Endodermal cell (in vitro differentiated cells): ENCODE measurements around the gene LGR4. TPM values are rescaled to one million over a fixed set of nuclear protein-coding genes. Genes with fewer than 3 reads are reported as not detected.

Experiments used
- DNase-seq: peaks from one replicate; pipeline ENCODE4 v3.0.0-alpha.2; 2017
- H3K27ac ChIP-seq: 2 replicates; pipeline ENCODE4 v1.5.1; 2013; ENCODE audit warnings: mild to moderate bottlenecking, low read depth, low read length, moderate library complexity
- H3K27me3 ChIP-seq: 2 replicates; pipeline ENCODE4 v1.6.1; 2013; ENCODE audit warnings: mild to moderate bottlenecking, low read length, moderate library complexity; ENCODE audit not compliant: insufficient read depth, control insufficient read depth, poor library complexity, severe bottlenecking
- H3K36me3 ChIP-seq: 2 replicates; pipeline ENCODE4 v1.7.0; 2013; ENCODE audit warnings: mild to moderate bottlenecking, low read length, moderate library complexity; ENCODE audit not compliant: control insufficient read depth, insufficient read depth
- H3K4me1 ChIP-seq: one replicate; pipeline ENCODE4 v1.7.0; 2013; ENCODE audit warnings: low read length; ENCODE audit not compliant: control insufficient read depth, insufficient read depth
- H3K4me3 ChIP-seq: 2 replicates; pipeline ENCODE4 v1.5.1; 2013; ENCODE audit warnings: mild to moderate bottlenecking, low read length, moderate library complexity
- H3K9ac ChIP-seq: 2 replicates; pipeline ENCODE4 v1.6.1; 2013; ENCODE audit warnings: mild to moderate bottlenecking, low read length, moderate library complexity; ENCODE audit not compliant: poor library complexity, severe bottlenecking; ENCODE audit errors: extremely low read depth
- H3K9me3 ChIP-seq: 2 replicates; pipeline ENCODE4 v1.6.1; 2013; ENCODE audit warnings: mild to moderate bottlenecking, low read length, moderate library complexity; ENCODE audit not compliant: control insufficient read depth
- H3K27ac Mint-ChIP-seq: 2 replicates; pipeline ENCODE4 v1.8.0; 2020; ENCODE audit warnings: mixed read lengths
- H3K27me3 Mint-ChIP-seq: 2 replicates; pipeline ENCODE4 v1.8.0; 2021; ENCODE audit warnings: mild to moderate bottlenecking, mixed read lengths; ENCODE audit not compliant: insufficient read depth
- H3K36me3 Mint-ChIP-seq: 2 replicates; pipeline ENCODE4 v1.8.0; 2020; ENCODE audit warnings: low read depth, mixed read lengths
- H3K4me1 Mint-ChIP-seq: 2 replicates; pipeline ENCODE4 v1.8.0; 2020; ENCODE audit warnings: mixed read lengths
- H3K4me3 Mint-ChIP-seq: 2 replicates; pipeline ENCODE4 v1.8.0; 2020; ENCODE audit warnings: mild to moderate bottlenecking, moderate library complexity, mixed read lengths
- H3K9me3 Mint-ChIP-seq: 2 replicates; pipeline ENCODE4 v1.8.0; 2020; ENCODE audit warnings: mild to moderate bottlenecking, mixed read lengths
- WGBS, 2 experiments: methylation state at CpG; one replicate each; pipeline versions ENCODE4 v1.1.5 to v1.1.7; 2013; ENCODE audit warnings: missing lambda C conversion rate in 2 of 2, mixed read lengths in 1 of 2; ENCODE audit not compliant: insufficient coverage in 1 of 2, insufficient read length in 1 of 2; 5-methylcytosine and 5-hydroxymethylcytosine counted together
- total RNA-seq, 2 donors: library from RNA; stranded (reverse); fragmentation: NEBNext Ultra II Directional in 1 of 2; extraction: Animal tissue kit (Norgen Biotek cat#: 25700) in 1 of 2; gene quantifications; 2 replicates in 1 of 2; 3 replicates in 1 of 2; pipeline ENCODE4 v1.2.1, GENCODE V29; 2021
- TF ChIP-seq, protein P1 (sequence below): fragments of 200-600 bp; sonication (generic); conservative IDR thresholded peaks from 2 replicates; pipeline ENCODE4 v1.5.0; 2021; ENCODE audit warnings: antibody characterized with exemption, mild to moderate bottlenecking

The LGR4 gene
- total RNA-seq, 2 donors from 2014 or later: 73.7 to 75.6 TPM

DNA sequence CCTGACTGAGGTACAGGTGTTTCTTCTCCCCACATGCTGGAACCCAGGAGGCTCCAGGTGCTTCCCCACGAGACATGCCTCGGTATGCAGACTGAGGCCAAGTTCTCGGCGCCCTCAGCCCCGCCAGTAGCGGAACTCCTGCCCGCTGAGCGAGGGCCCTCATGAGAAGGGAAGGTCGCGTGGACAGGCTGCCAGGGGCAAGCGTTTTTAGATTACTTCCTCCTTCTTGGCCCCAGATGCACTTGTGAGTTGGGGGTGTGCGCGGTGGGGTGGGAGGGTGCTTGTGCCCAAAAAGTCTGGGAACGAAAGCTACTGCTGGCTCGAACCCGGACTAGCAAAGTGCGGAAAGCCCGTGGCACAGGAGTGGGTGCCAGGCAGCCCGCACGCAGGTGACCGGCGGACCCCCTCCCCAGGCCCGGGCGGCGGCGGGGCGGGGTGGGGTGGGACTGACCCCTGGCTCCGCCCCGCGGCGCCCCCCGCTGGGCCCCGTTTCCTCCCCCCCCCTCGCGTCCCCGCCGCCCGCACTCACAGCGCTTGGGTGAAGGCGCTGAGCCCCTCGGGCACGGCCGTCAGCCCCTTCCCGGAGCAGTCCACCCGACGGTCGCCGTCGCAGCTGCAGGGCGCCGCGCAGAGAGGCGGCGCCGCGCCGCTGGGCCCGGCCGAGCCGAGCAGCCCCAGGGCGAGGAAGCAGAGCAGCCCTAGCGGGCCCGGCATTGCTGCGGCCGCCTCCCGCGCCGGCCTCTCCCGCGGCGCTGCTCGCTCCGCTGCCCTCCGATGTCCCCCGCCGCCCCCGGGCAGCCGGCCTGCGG, 797 bp downstream of the LGR4 start:
- peak overlapping the region; percentile 13 for H3K27ac Mint-ChIP-seq
- peak overlapping the region; percentile 73 for H3K4me3 Mint-ChIP-seq
- Histone ChIP-seq H3K4me3 (peak overlapping the region; percentile 89), H3K9me3 (no peaks in the 10 kb centered on the region), H3K27me3 (no peaks in the 10 kb centered on the region), H3K9ac (peak overlapping the region; percentile 77), H3K36me3 (no peaks in the 10 kb centered on the region), H3K4me1 (peaks cover 9% of the 10 kb centered on the region), H3K27ac (peak overlapping the region; percentile 57)
- H3K4me1 Mint-ChIP-seq: peaks cover 38% of the 10 kb centered on the region
- peak; percentile 88 for DNase-seq
- H3K27me3 Mint-ChIP-seq: no peaks in the 10 kb centered on the region
- WGBS, 2 experiments: 0% methylated on average over 27 to 79 of the region's 79 CpGs
- no peaks in the 10 kb centered on the region for H3K9me3 Mint-ChIP-seq
- peaks cover 5% of the 10 kb centered on the region for H3K36me3 Mint-ChIP-seq
- TF ChIP-seq, protein P1, sequence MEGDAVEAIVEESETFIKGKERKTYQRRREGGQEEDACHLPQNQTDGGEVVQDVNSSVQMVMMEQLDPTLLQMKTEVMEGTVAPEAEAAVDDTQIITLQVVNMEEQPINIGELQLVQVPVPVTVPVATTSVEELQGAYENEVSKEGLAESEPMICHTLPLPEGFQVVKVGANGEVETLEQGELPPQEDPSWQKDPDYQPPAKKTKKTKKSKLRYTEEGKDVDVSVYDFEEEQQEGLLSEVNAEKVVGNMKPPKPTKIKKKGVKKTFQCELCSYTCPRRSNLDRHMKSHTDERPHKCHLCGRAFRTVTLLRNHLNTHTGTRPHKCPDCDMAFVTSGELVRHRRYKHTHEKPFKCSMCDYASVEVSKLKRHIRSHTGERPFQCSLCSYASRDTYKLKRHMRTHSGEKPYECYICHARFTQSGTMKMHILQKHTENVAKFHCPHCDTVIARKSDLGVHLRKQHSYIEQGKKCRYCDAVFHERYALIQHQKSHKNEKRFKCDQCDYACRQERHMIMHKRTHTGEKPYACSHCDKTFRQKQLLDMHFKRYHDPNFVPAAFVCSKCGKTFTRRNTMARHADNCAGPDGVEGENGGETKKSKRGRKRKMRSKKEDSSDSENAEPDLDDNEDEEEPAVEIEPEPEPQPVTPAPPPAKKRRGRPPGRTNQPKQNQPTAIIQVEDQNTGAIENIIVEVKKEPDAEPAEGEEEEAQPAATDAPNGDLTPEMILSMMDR: no peak

DNA sequence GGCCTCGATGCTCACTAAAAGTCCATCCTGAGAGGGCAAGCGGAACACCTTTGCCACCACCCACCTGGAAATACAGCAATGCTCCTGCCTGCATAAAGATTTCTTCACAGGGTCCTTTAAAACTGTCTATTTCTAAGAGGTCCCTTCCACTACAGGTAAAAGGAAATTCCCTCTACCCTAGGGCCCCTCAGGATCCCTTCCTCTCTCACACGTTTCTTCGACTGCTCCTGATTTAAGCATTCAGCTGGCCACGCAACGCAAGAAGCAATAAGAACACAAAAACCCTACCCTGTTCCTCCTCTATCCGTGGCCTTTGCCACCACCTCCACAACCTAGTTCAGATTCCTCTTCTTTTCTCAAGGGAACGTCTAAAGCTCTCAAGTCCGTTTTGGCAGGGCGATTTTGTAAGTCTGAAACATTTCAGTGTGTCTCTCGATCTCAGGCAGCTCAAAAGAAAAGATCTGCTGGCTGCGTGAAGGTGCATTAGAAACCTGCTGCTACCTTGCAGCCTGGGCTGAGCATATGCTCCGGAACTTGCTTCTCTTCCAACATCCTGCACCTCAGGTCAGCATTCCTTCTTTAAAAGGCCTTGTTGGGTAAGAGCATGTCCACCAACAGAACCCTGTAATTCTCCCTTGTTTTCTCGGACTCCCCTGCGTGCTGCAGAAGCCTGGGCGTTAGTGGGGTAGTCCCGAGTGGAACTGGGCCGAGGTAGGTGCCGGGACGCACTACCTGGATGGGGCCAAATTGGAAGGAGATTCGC, 1.6 kb downstream of the LGR4 start:
- H3K4me1 ChIP-seq: peaks cover 9% of the 10 kb centered on the region
- H3K9me3 Mint-ChIP-seq: no peaks in the 10 kb centered on the region
- no peaks in the 10 kb centered on the region for H3K36me3 ChIP-seq
- no peaks in the 10 kb centered on the region for H3K9me3 ChIP-seq
- TF ChIP-seq, protein P1: no peak
- peak overlapping the region; percentile 73 for H3K4me3 Mint-ChIP-seq
- no peaks in the 10 kb centered on the region for H3K27me3 ChIP-seq
- H3K27me3 Mint-ChIP-seq: no peaks in the 10 kb centered on the region
- H3K4me1 Mint-ChIP-seq: peaks cover 43% of the 10 kb centered on the region
- 7 to 9% methylated on average over 14 to 21 of the region's 21 CpGs for WGBS, 2 experiments
- DNase-seq: peak; percentile 79
- H3K36me3 Mint-ChIP-seq: peaks cover 5% of the 10 kb centered on the region
- H3K4me3 ChIP-seq: peak overlapping the region; percentile 89
- H3K27ac ChIP-seq: no peak overlapping the region
- H3K9ac ChIP-seq: peak overlapping the region; percentile 67
- peak overlapping the region; percentile 13 for H3K27ac Mint-ChIP-seq

DNA sequence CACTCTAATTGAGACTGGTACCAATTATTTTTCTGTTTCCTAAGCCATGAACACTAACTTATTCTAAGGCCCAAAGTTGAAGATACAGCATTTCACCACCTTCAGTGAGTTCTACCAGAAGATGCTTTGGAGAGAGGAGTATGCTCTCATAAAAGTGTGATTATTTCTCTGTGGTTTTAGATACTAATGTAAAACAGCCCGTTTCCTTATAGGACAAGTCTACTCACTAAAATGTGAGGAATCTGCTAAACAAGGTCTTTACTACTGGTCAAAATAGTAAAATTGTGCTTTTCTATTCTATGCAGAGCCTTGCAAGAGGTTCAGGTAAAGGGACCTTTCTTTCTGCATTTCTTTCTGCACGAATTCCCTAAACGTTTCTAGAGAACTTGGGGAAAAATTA, 2.4 kb downstream of the LGR4 start:
- no peak overlapping the region for H3K27ac Mint-ChIP-seq
- Histone ChIP-seq H3K4me1 (peaks cover 12% of the 10 kb centered on the region), H3K9me3 (no peaks in the 10 kb centered on the region), H3K4me3 (peak overlapping the region; percentile 89), H3K27ac (no peak overlapping the region), H3K9ac (peak overlapping the region; percentile 38), H3K36me3 (no peaks in the 10 kb centered on the region), H3K27me3 (no peaks in the 10 kb centered on the region)
- H3K27me3 Mint-ChIP-seq: no peaks in the 10 kb centered on the region
- H3K4me1 Mint-ChIP-seq: peaks cover 47% of the 10 kb centered on the region
- WGBS, 2 experiments: 28 to 40% methylated on average over 2 to 3 of the region's 3 CpGs
- TF ChIP-seq, protein P1: no peak
- peak overlapping the region; percentile 73 for H3K4me3 Mint-ChIP-seq
- peaks cover 5% of the 10 kb centered on the region for H3K36me3 Mint-ChIP-seq
- no peaks in the 10 kb centered on the region for H3K9me3 Mint-ChIP-seq
- DNase-seq: no peak
